Prostate gland (tissue), 2 donors: Measurements from ENCODE around the gene ZBTB16.

Source experiments
- CTCF ChIP-seq, 4 experiments: fragments of 200-600 bp in 2 of 4; fragments of 450-650 bp in 2 of 4; sonication (generic) in 2 of 4; IDR thresholded peaks; 1 replicate in 3 of 4; 2 replicates in 1 of 4; pipeline ENCODE4 v1.5.1; 2016 to 2019; ENCODE audit warnings: antibody characterized with exemption in 4 of 4, mild to moderate bottlenecking in 2 of 4, moderate library complexity in 2 of 4
- POLR2A ChIP-seq: fragments of 450-650 bp; IDR thresholded peaks from one replicate; pipeline ENCODE4 v1.6.1; 2016; ENCODE audit warnings: antibody characterized with exemption, mild to moderate bottlenecking
- POLR2AphosphoS5 ChIP-seq: sonication (generic); formaldehyde crosslinking; IDR thresholded peaks from one replicate; pipeline ENCODE4 v1.6.1; 2017; ENCODE audit warnings: antibody characterized with exemption

- TF ChIP-seq CTCF (IDR thresholded peaks at IDR 0.05), result no peak
- TF ChIP-seq POLR2AphosphoS5, result no peak
- TF ChIP-seq POLR2A, result no peak
Measured at GRCh38 chr11:114121138-114121537, 61.6 kb downstream of the ZBTB16 start.
